HepG2 (cell line): Measurements from ENCODE around the gene LY6G5B. TPM values are rescaled to one million over a fixed set of nuclear protein-coding genes. Genes with fewer than 3 reads are reported as not detected.

Experiments used
- CEBPB ChIP-seq: IDR thresholded peaks from 2 replicates; pipeline ENCODE4 v1.6.1; 2011; ENCODE audit warnings: low read depth, low read length, improper control_type of control experiment, borderline replicate concordance
- EEA1 ChIP-seq: sonication (generic); formaldehyde crosslinking; IDR thresholded peaks from 2 replicates; pipeline ENCODE4 v1.5.1; 2020; ENCODE audit warnings: mild to moderate bottlenecking, missing genetic modification reagents, borderline replicate concordance
- FOXK1 ChIP-seq: sonication (generic); formaldehyde crosslinking; IDR thresholded peaks from 2 replicates; pipeline ENCODE4 v1.4.0; 2020; ENCODE audit warnings: low read depth, missing genetic modification reagents, borderline replicate concordance
- KIAA2018 ChIP-seq: sonication (generic); formaldehyde crosslinking; IDR thresholded peaks from 2 replicates; pipeline ENCODE4 v1.5.0; 2020; ENCODE audit warnings: mild to moderate bottlenecking, missing genetic modification reagents, borderline replicate concordance
- REST ChIP-seq, 2 experiments: IDR thresholded peaks; 2 replicates each; pipeline ENCODE4 v1.6.1; 2011 to 2012; ENCODE audit warnings: low read length in 2 of 2, borderline replicate concordance in 1 of 2, low read depth in 1 of 2, mild to moderate bottlenecking in 1 of 2, moderate library complexity in 1 of 2
- SMARCC2 ChIP-seq: fragments of 450-650 bp; IDR thresholded peaks from 2 replicates; pipeline ENCODE4 v1.6.1; 2017; ENCODE audit warnings: antibody characterized with exemption, mild to moderate bottlenecking
- ZNF274 ChIP-seq: sonication (generic); formaldehyde crosslinking; IDR thresholded peaks from 2 replicates; pipeline ENCODE4 v1.5.1; 2020; ENCODE audit warnings: mild to moderate bottlenecking, missing genetic modification reagents
- ZNF282 ChIP-seq: fragments of 450-650 bp; IDR thresholded peaks from 2 replicates; pipeline ENCODE4 v1.6.1; 2018; ENCODE audit not compliant: partially characterized antibody
- ZNF430 ChIP-seq: sonication (generic); formaldehyde crosslinking; IDR thresholded peaks from 2 replicates; pipeline ENCODE4 v1.9.0; 2021; ENCODE audit warnings: mild to moderate bottlenecking, missing genetic modification reagents
- ZNF564 ChIP-seq: sonication (generic); formaldehyde crosslinking; IDR thresholded peaks from 2 replicates; pipeline ENCODE4 v1.8.1; 2023; ENCODE audit warnings: mild to moderate bottlenecking, missing genetic modification reagents
- ZNF615 ChIP-seq: sonication (generic); formaldehyde crosslinking; IDR thresholded peaks from 2 replicates; pipeline ENCODE4 v1.5.0; 2020; ENCODE audit warnings: mild to moderate bottlenecking, missing genetic modification reagents, borderline replicate concordance
- polyA plus RNA-seq, 8 experiments: library from polyadenylated mRNA; depleted of rRNA in 3 of 8; stranded (reverse) in 7 of 8; unstranded in 1 of 8; fragments of >200 nt; fragmentation: Illumina TruSeq in 4 of 8; extraction: Trizol in 4 of 8; gene quantifications; 2 replicates each; pipeline versions ENCODE4 v1.2.1 to v1.2.3, GENCODE V29; 2011 to 2016; ENCODE audit warnings: low read depth in 4 of 8, missing spikeins in 1 of 8, mixed read lengths in 1 of 8; ENCODE audit not compliant: insufficient read depth in 1 of 8
- total RNA-seq, 5 experiments: library from RNA; depleted of rRNA; stranded (reverse); fragments of >200 nt; fragmentation: Illumina TruSeq; extraction: Trizol; gene quantifications; 2 replicates each; pipeline ENCODE4 v1.2.3, GENCODE V29; 2016; ENCODE audit warnings: low read depth in 1 of 5
- TF ChIP-seq, protein P1 (sequence below): sonication (generic); formaldehyde crosslinking; IDR thresholded peaks from 2 replicates; pipeline ENCODE4 v1.4.0; 2020; ENCODE audit warnings: missing genetic modification reagents, borderline replicate concordance

LY6G5B gene
- total and polyA plus RNA-seq, 2 of the 13 experiments (the other 11 are each of a cell fraction or from before 2014, with no cell fraction given), result 7.8 to 15.7 TPM

- TF ChIP-seq KIAA2018 (CRISPR knock-in tag) (peak; percentile 53; the same call in 1 of the 2 replicates), ZNF274 (CRISPR knock-in tag) (peak; percentile 94; the same call in 1 of the 2 replicates), FOXK1 (CRISPR knock-in tag) (no peak), ZNF430 (peak; percentile 59; the same call in 1 of the 2 replicates), ZNF564 (peak; percentile 90), EEA1 (CRISPR knock-in tag) (no peak; the same call in 1 of the 2 replicates), ZNF615 (CRISPR knock-in tag) (peak; percentile 87; the same call in 1 of the 2 replicates), ZNF282 (no peak), REST (IDR thresholded peaks at IDR 0.05; ENCODE audit: borderline replicate concordance in 1 of 2, low read depth in 1 of 2, low read length in 2 of 2) (peak in 1 of 2 experiments; percentile 51; a peak in 1 of 4 replicates), CEBPB (peak; percentile 40; the same call in 1 of the 2 replicates), SMARCC2 (no peak)
- TF ChIP-seq, protein P1, sequence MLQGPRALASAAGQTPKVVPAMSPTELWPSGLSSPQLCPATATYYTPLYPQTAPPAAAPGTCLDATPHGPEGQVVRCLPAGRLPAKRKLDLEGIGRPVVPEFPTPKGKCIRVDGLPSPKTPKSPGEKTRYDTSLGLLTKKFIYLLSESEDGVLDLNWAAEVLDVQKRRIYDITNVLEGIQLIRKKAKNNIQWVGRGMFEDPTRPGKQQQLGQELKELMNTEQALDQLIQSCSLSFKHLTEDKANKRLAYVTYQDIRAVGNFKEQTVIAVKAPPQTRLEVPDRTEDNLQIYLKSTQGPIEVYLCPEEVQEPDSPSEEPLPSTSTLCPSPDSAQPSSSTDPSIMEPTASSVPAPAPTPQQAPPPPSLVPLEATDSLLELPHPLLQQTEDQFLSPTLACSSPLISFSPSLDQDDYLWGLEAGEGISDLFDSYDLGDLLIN (CRISPR knock-in tag), result peak; percentile 89; the same call in 1 of the 2 replicates
Observed at GRCh38 chr6:31660381-31661261, 9.2 kb upstream of the LY6G5B start, which contains the start of gene C6orf47 (continued).
